Measurements from ENCODE around the gene MXRA8.
"Not testable (repeated sequence)": the region's sequence is repeated elsewhere in the genome, so short reads cannot be mapped to it uniquely, and the experiment has no call there.

- not testable (repeated sequence) for TF ChIP-seq CTCF (conservative IDR thresholded peaks at IDR 0.05; ENCODE audit: low read depth, low read length); EZH2 (IDR thresholded peaks at IDR 0.05; ENCODE audit: low read length, unreplicated experiment)
These were observed 44.6 kb upstream of the MXRA8 start for GRCh38 chr1:1402901-1403392.

All from PC-3 (cell line).